GM18508 (cell line): ENCODE data around the gene TPSAB1.
"Not testable (repeated sequence)": the region's sequence is repeated elsewhere in the genome, so short reads cannot be mapped to it uniquely, and the experiment has no call there.

Experiments
- ATAC-seq: cut with Tn5 transposase; IDR thresholded peaks from one replicate; pipeline ENCODE4 v1.9.1; 2021; ENCODE audit warnings: moderate number of reproducible peaks; ENCODE audit not compliant: insufficient read depth, unreplicated experiment

TPSAB1 gene

DNA sequence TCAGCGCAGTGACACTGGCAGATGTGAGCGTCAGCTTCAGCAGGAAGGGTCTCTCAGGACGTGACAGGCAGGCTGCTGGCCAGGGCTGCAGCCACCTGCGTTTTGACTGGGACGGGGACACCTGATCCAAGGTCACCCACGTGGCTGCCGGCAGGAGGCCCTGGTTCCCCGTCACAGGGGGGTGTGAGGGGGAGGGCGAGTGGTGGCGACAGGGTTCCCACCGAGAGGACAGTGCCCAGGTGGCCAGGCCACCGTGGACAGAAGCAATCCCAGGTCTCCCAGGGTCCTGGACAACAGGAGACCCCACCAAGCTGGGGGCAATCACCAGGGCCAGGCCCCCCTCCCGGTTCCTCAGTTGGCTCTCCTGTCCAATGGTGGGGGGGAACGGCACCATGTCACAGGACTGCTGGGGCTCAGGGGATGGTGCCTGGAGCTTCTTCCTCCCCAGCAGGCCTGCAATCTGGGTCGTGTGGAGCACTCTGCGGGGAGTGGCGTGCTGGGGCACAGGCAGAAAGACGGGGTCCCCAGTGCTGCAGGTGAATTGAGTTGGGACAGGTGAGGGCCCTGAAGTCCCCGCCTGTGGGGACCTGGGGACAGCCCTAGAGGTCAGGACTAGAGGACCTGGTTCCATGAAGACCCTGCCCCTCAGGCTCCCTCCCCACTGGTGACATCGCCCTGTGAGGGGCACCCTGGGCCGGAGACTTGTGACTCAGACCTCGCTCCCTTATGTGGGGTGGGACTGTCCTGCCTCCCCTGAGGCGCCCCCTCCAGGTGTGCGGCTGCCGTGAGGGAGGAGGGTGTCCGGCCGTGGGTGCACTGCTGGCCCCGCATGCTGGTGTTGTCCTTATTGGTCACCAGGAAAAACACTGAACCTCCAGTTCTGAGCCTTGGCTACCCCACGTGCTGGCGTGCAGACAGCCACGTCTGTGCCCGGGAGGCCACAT, 3.7 kb downstream of the TPSAB1 start:
- ATAC-seq: not testable (repeated sequence)

GRCh38 chr16:1244881-1245280, 4.4 kb downstream of the TPSAB1 start:
- ATAC-seq: no peak

DNA sequence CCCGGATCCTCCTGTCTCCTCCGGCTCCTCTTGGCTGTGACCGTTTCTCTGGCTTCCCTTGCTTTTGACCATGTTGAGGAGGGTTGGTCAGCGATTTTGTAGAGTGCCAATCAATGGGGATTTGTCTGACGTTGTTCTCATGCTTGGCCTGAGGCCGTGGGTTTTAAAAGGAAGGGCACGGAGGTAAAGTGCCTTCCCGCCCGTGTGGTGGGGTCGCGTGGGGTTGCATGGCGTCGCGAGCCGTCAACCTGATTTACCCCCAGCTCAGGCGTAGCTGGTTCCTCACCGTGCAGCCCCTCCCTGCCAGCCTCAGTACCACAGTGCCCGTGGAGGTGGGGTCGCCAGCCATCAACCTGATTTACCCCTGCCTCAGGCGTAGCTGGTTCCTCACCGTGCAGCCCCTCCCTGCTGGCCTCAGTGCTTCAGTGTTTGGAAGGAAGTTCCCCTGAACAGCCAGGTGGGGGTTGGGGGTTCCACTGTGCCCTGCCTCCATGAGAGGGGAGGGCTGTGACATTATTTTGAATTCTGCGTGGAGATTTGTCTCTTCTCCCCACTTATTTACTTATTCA, 5.0 kb downstream of the TPSAB1 start:
- ATAC-seq: no peak

DNA sequence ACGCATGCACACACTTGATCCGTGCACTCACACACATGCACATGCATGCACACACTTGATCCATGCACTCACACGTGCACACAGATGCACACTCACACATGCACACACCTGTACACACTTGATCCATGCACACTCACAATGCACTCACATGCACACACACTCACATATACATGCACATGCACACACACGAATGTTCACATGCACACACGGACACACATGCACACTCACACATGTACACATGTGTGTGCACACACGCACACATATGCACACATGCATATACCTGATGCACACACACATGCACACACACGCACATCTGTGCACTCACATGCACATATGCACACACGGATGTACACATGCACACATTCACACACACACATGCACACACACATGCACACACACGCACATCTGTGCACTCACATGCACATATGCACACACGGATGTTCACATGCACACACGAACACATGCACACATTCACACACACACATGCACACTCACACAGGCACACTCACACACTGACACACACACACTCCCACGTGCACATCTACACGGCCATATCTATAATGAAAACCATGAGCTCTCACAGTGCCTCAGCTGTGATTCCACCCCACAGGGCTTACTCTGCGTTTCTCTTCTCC, 7.5 kb downstream of the TPSAB1 start:
- not testable (repeated sequence) for ATAC-seq

DNA sequence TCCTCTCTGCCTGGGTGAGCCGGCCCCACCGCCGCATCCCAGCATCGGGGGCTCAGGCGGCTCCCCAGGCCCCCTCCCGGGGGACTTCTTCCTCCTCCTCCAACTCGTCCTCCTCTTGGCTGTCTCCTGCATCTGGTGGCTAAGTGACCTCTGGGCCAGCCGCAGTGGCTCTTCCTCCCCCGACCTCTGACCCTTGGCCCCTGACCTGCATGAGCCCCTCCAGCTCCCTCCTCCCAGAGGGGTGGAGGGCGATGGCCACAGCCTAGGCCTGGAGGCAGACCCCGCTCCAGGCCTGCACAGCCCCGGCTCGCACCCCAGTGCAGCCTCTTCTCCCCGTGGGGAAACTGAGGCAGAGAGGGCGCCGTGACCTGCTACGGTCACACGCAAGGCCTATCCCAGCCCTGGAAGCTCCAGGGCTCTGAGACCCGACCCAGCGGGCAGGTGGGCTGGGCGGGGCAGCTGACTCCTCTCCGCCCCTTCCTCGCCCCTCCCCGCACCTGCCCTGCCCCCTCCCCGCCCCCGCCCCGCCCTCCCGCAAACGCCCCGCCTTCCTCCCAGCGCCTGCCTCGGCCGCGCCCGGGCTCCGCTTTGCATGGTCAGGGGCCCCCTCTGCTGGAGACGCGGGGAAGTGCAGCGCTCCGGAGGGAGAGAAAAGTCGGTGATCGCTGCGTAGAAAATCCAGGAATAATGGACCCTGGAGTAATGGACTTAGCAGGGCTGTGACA, 8.7 kb downstream of the TPSAB1 start:
- not testable (repeated sequence) for ATAC-seq

GRCh38 chr16:1253701-1254364, 13.3 kb downstream of the TPSAB1 start:
- ATAC-seq: not testable (repeated sequence)

DNA sequence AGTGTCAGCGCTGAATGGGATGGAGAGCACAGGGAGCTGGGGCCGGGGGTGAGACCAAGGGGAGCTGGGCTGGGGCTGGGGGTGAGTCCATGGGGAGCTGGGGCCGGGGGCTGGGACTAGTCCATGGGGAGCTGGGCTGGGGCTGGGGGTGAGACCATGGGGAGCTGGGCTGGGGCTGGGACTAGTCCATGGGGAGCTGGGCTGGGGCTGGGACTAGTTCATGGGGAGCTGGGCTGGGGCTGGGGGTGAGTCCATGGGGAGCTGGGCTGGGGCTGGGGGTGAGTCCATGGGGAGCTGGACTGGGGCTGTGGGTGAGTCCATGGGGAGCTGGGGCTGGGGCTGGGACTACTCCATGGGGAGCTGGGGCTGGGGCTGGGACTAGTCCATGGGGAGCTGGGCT, 14.3 kb downstream of the TPSAB1 start:
- ATAC-seq: not testable (repeated sequence)

GRCh38 chr16:1255276-1256122, 15.0 kb downstream of the TPSAB1 start, which contains the start of gene TPSD1:
Gene TPSD1, plus strand, starts transcription at chr16:1256069. Its CDS starts 212 bp downstream, at chr16:1256281.
- ATAC-seq: not testable (repeated sequence)

- not testable (repeated sequence) for ATAC-seq
Observed at GRCh38 chr16:1256296-1256873, 15.9 kb downstream of the TPSAB1 start.

- ATAC-seq: no peak
Observed at GRCh38 chr16:1256874-1257322, 16.4 kb downstream of the TPSAB1 start.

- no peak for ATAC-seq
Observed at GRCh38 chr16:1257561-1258224, 17.2 kb downstream of the TPSAB1 start.

DNA sequence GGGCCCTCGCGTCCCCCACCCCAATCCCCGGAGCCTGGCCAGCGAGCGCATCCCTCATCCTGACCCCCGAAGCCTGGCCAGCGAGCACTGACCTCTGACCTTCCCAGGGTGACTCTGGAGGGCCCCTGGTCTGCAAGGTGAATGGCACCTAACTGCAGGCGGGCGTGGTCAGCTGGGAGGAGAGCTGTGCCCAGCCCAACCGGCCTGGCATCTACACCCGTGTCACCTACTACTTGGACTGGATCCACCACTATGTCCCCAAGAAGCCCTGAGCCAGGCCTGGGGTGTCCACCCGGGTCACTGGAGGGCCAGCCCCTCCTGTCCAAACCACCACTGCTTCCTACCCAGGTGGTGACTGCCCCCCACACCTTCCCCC, 17.7 kb downstream of the TPSAB1 start:
- ATAC-seq: no peak

- no peak for ATAC-seq
Observed at GRCh38 chr16:1258906-1259759, 18.6 kb downstream of the TPSAB1 start.

DNA sequence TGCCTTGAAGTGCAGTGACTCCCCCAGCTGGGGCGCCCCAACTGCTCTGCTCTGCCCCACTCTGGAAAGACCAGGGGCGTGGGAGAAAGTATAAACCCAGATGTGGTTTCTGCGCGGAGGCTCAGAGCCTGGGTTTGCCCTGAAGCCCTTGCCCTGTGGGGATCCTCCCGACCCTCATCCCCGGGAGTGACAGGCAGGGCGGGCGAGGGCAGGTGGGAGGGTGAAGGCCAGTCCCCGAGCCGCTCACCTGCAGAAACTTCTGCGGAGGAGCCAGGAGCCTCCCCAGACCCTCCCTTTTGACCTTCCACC, 19.2 kb downstream of the TPSAB1 start:
- no peak for ATAC-seq

DNA sequence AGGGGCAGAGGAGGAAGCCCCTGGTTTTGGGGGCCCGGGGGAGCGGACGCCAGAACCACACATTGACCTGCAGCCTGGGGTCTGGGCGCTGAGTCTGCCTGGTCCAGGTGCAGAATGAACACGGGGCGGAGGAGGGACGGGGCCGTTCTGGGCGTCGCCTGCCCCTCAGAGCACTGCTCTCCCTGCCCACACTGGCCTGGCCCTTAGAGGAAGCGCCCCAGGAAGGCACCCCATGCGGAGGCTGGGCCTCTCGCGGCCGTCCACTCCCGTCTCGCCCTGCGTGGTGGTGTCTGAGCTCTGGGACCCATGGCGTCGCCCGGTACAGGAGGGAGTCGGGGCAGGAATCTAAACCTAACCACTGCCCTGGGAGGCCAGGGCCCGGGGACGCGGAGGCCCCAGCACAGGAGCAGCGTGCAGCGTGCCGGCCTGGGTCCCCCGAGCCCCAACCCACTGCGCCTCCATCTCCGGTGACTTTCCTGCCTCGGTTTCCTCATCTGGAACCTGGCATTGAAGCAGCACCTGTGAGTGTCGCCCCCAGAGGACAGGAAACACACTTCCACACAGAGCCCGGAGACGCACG, 19.7 kb downstream of the TPSAB1 start:
- ATAC-seq: no peak

- ATAC-seq: no peak
Observed at GRCh38 chr16:1261131-1261892, 20.8 kb downstream of the TPSAB1 start.
